ENCODE results near the gene SRGAP2.
"Not testable (repeated sequence)": the region's sequence is repeated elsewhere in the genome, so short reads cannot be mapped to it uniquely, and the experiment has no call there.

- not testable (repeated sequence) for TF ChIP-seq ZSCAN4 (tag by site-specific recombination; IDR thresholded peaks at IDR 0.05); KLF1 (tag by site-specific recombination; IDR thresholded peaks at IDR 0.05); TCF7L2 (IDR thresholded peaks at IDR 0.05; ENCODE audit: borderline replicate concordance, low read depth, low read length); ZNF274 (IDR thresholded peaks at IDR 0.05; ENCODE audit: low read length); ZNF274 (tag by site-specific recombination; IDR thresholded peaks at IDR 0.05; ENCODE audit: borderline replicate concordance); OVOL3 (tag by site-specific recombination; IDR thresholded peaks at IDR 0.05); KLF10 (tag by site-specific recombination; IDR thresholded peaks at IDR 0.05); ZNF701 (tag by site-specific recombination; IDR thresholded peaks at IDR 0.05)
- TF ChIP-seq, protein P1, sequence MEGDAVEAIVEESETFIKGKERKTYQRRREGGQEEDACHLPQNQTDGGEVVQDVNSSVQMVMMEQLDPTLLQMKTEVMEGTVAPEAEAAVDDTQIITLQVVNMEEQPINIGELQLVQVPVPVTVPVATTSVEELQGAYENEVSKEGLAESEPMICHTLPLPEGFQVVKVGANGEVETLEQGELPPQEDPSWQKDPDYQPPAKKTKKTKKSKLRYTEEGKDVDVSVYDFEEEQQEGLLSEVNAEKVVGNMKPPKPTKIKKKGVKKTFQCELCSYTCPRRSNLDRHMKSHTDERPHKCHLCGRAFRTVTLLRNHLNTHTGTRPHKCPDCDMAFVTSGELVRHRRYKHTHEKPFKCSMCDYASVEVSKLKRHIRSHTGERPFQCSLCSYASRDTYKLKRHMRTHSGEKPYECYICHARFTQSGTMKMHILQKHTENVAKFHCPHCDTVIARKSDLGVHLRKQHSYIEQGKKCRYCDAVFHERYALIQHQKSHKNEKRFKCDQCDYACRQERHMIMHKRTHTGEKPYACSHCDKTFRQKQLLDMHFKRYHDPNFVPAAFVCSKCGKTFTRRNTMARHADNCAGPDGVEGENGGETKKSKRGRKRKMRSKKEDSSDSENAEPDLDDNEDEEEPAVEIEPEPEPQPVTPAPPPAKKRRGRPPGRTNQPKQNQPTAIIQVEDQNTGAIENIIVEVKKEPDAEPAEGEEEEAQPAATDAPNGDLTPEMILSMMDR (tag by site-specific recombination; IDR thresholded peaks at IDR 0.05) = not testable (repeated sequence)
These were observed 20.9 kb downstream of the SRGAP2 start for GRCh38 chr1:206224190-206224776.

Data from HEK293 (cell line).